ENCODE measurements around the gene SDHA.
A peak's percentile ranks its signal among the peaks of the same experiment; 100 is the strongest.
"Not testable (repeated sequence)": the region's sequence is repeated elsewhere in the genome, so short reads cannot be mapped to it uniquely, and the experiment has no call there.

The SDHA gene

DNA sequence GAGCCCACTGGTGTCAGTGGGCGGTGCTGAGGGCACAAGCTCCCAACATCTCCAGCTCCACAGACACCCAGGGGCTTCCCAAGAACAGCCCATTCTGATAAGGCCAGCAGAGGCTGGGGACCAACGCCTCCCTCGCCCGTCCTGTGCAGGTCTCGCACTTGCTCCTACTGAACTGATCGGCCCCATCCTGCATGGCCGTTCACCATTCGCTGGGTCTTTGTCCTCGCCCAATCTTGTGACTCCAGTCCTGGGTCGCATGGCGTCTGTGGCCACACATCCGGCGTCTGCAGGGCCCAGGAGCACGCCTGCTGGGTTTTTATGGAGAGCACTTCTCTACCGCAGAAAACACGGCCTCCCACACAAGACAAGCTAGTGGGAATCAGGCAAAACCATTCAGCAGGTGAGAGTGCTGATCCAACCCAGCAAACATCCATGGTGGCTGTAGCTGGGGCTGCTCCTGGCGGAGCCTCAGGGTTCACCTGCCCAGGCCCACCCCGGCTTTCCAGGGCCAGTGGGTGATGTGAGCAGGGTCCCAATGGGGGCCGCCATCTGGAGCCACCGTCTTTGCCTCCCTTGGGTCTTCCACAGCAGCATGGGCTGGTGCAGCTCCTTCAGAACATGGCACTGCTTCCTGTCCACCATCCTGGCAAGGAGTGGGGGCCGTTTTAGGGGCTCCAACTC, 19.5 kb upstream of the SDHA start:
- DNase-seq (ENCODE audit: low read depth) = no peak

- no peak for DNase-seq (ENCODE audit: low read depth)
Measured at GRCh38 chr5:199197-199949, 18.7 kb upstream of the SDHA start.

- no peak for DNase-seq (ENCODE audit: low read depth)
Measured at GRCh38 chr5:199950-200645, 18.0 kb upstream of the SDHA start.

DNA sequence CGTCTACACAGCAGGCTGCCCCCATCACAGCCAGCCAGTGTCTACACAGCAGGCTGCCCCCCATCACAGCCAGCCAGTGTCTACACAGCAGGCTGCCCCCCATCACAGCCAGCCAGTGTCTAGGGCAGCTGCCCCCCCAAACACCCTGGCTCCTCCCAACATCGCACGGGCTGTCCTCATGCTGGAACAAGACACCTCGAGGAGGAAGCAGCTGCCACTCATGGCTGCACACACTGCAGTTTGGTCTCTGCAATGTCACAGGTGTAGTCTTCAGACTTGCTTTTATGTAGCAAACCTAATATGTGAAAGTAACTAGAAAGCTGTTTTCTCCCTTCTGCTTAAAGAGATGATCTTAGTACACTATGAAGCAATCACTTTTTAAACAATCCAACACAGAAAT, 17.1 kb upstream of the SDHA start:
- no peak for DNase-seq (ENCODE audit: low read depth)

GRCh38 chr5:201672-202071, 16.4 kb upstream of the SDHA start:
- no peak for DNase-seq (ENCODE audit: low read depth)

DNA sequence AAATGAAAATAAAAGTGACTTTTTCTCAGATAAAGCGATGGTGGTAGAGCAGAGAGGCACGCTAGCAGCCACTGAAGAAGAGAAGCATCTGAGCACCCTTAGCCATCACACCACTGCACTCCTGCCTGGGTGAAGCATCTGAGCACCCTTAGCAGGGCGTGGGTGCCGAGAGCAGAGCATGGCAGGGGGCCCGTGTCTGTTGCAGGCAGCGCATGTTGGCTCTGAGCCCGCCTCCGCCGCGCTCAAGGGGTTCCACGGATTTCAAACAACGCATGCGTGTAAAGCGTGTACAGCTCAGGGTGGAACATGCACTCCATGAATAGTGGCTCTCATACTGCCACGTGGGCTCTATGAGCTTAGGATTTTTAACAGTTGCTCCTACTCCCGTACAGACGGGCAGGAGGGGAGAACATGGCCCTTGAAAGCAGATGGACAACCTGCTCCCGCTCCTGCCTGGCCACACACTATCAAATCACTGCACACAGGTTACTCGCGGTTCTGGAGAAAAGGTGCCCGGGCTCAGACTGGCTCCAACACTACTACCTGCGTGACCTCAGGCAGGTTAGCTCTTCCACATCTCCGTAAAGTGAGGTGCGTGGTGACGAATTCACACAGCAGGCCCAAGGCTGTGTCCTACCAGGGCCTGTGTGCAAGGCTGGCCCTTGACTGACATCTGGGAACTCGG, 14.7 kb upstream of the SDHA start:
- no peak for DNase-seq (ENCODE audit: low read depth)

DNA sequence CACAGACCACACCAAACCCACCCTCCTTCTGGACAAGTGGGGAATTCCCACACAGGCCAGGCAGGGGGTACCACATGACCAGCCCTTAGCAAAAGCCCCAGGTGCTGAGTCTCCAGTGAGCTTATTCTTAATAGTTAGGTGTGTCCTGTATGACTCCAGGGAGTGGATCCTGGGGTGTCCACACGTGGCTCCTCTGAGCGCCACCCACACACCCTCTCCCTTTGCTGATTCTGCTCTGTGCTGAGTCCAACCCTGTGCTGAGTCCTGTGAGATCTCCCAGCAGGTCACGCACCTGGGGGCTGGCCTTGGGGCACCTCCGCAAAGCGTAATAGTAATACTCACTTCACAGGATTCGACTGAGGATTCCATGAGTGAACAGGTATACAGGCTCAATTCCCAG, 14.1 kb upstream of the SDHA start:
- no peak for DNase-seq (ENCODE audit: low read depth)

DNA sequence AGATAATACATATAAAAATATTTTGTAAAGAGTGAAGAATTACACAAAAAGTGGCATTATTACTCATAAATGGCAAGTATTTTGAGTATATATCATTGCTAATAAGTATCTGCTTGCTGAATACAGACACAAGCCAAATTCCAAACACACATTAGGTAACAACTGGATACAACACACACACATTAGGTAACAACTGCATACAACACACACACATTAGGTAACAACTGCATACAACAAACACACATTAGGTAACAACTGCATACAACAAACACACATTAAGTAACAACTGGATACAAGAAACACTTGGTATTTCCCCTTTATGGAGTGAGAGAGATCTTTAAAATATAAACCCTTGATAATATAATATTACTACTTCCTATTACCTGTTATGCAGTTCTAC, 13.7 kb upstream of the SDHA start:
- DNase-seq (ENCODE audit: low read depth) = no peak

- DNase-seq (ENCODE audit: low read depth) = no peak
Measured at GRCh38 chr5:204966-205670, 13.0 kb upstream of the SDHA start.

- no peak for DNase-seq (ENCODE audit: low read depth)
Measured at GRCh38 chr5:206406-206805, 11.7 kb upstream of the SDHA start.

DNA sequence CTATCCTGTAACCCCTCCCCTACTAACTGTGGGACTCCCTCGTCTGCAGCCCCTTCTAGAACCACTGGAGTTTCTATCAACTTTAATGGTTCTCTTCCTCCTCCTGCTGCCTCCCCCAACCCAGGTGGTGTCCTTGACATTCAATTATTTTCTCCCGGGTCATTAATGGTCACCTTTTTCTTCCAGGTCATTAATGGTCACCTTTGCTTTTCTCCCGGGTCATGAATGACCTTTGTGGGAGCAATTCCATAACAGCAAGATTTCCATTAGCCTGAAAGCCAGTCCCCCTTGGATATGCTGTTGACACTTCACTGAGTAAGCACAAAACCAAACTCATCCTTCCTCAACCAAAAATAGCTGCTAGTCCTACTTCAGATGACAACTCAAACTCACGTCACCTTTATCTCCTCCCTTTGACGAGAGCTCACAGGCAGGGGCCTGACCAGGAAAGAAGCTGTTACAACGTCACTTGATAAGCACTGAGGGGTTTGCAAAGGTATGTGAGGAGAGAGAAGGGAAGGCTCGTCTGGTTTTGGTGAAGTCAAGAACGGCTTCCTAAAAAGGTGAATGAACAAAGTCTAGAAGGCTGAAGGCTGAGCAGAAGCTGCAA, 11.1 kb upstream of the SDHA start:
- no peak for DNase-seq (ENCODE audit: low read depth)

GRCh38 chr5:207599-207998, 10.5 kb upstream of the SDHA start:
- no peak for DNase-seq (ENCODE audit: low read depth)

DNA sequence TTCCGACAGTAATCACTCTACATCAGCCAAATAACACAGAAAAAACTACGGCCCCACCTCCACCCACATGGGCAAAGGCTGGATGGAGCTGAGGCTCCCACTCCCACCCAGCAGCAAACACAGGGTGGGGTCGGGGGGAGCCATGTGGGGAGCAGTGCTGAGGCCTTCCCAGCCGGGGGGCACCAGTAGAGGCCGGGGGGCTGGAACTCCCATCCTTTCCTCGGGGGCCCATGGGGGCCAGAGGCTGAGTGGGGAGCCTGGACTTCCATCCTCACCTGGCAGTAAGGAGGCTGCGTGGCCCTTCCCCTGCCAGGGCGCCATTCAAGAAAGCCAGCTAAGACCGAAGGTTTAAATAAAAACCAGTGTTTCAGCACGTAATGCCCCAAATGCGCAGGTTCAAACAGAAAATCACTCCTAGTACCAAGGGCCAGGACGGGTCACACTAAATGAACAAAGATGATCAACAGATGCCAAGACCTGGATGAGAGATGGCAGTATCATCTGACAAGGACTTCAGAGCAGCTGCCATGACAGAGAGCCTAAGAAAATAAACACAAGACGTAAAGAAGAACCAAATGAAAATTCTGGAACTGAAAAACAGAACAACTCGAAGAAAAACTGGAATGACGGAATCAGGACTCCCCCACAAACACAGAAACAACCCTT, 9.5 kb upstream of the SDHA start:
- DNase-seq (ENCODE audit: low read depth) = no peak

DNA sequence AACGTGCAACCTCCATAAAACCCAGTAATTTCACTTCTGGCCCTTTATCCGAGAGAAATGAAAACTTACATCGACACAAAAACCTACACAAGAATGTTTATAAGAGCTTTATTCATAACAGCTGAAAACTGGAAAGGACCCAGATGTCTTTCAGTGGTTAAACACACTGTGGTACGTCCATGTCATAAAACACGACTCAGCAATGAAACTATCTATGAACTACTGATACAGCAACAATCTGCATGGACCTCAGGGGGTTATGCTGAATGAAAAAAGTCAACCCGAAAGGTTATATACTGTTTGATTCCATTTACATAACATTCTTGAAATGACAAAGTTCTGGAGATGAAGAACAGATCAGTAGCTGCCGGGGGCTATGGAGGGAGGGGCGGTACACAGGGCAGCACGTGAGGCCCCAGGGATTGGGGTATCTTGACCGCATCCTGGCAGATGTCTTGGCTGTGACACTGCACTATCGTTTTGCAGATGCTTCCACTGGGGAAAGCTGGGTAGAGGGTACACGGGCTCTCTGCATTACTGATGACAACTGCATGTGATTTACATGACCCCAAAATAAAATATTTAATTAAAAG, 4.2 kb upstream of the SDHA start:
- DNase-seq (ENCODE audit: low read depth) = no peak

GRCh38 chr5:215256-215655, 2.9 kb upstream of the SDHA start:
- DNase-seq (ENCODE audit: low read depth) = not testable (repeated sequence)

- DNase-seq (ENCODE audit: low read depth) = not testable (repeated sequence)
Measured at GRCh38 chr5:216076-216475, 2.0 kb upstream of the SDHA start.

- no peak for DNase-seq (ENCODE audit: low read depth)
Measured at GRCh38 chr5:218457-219291, 554 bp downstream of the SDHA start.

DNA sequence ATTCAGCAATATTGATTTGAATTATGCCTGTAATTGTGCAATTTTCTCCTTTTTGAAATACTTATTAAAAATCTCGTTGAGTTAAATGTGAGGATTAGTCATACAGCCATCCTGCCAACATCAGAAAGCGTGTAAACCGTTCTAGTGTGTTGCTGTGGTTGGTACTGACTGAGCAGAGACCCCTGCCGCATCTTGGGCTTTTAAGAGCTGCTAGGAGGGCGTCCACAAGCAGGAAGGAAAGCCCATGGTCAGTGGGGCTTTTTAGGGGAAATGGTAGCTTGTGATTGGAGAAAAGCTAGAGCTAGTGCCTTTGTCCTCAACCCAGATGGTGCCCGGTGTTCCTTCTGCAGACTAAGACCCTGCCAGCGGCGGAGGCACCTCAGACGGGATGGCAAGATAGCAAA, 1.3 kb downstream of the SDHA start:
- peak; percentile 30 for DNase-seq (ENCODE audit: low read depth)

- DNase-seq (ENCODE audit: low read depth) = no peak
Measured at GRCh38 chr5:219991-220390, 1.9 kb downstream of the SDHA start.

Data from fibroblast of gingiva (primary cell).